ENCODE results near the gene SBF2.
A peak's percentile ranks its signal among the peaks of the same experiment; 100 is the strongest.

Gene SBF2

GRCh38 chr11:9880657-9881056 lies 413.4 kb downstream of the SBF2 start:
- DNase-seq: no peak

GRCh38 chr11:9878936-9879335 lies 415.1 kb downstream of the SBF2 start:
- DNase-seq: no peak

- no peak for DNase-seq
Observed at GRCh38 chr11:9876331-9876730, 417.7 kb downstream of the SBF2 start.

GRCh38 chr11:9875862-9876261 lies 418.2 kb downstream of the SBF2 start:
- DNase-seq: no peak

- DNase-seq: no peak
Observed at GRCh38 chr11:9875399-9875798, 418.6 kb downstream of the SBF2 start.

GRCh38 chr11:9874466-9874865 lies 419.6 kb downstream of the SBF2 start:
- DNase-seq: no peak

GRCh38 chr11:9868641-9869040 lies 425.4 kb downstream of the SBF2 start:
- no peak for DNase-seq

GRCh38 chr11:9862981-9863380 lies 431.0 kb downstream of the SBF2 start:
- DNase-seq: no peak

- DNase-seq: peak in 1 of 2 donors; percentile 13
Observed at GRCh38 chr11:9861860-9862725, 431.9 kb downstream of the SBF2 start.

- DNase-seq: no peak
Observed at GRCh38 chr11:9859554-9860305, 434.3 kb downstream of the SBF2 start.

GRCh38 chr11:9858822-9859221 lies 435.2 kb downstream of the SBF2 start:
- peak in 1 of 2 donors; percentile 29 for DNase-seq

GRCh38 chr11:9858218-9858617 lies 435.8 kb downstream of the SBF2 start:
- no peak for DNase-seq

GRCh38 chr11:9855579-9856287 lies 438.3 kb downstream of the SBF2 start:
- no peak for DNase-seq

- no peak for DNase-seq
Observed at GRCh38 chr11:9853929-9854552, 440.0 kb downstream of the SBF2 start.

GRCh38 chr11:9852465-9852864 lies 441.6 kb downstream of the SBF2 start:
- no peak for DNase-seq

GRCh38 chr11:9851366-9851765 lies 442.7 kb downstream of the SBF2 start:
- DNase-seq: no peak

GRCh38 chr11:9850224-9850895 lies 443.7 kb downstream of the SBF2 start:
- no peak for DNase-seq

GRCh38 chr11:9849389-9849788 lies 444.6 kb downstream of the SBF2 start:
- DNase-seq: no peak

- no peak for DNase-seq
Observed at GRCh38 chr11:9847636-9848035, 446.4 kb downstream of the SBF2 start.

- DNase-seq: no peak
Observed at GRCh38 chr11:9842923-9843322, 451.1 kb downstream of the SBF2 start.

- DNase-seq: no peak
Observed at GRCh38 chr11:9840460-9841004, 453.5 kb downstream of the SBF2 start.

- DNase-seq: no peak
Observed at GRCh38 chr11:9839550-9839949, 454.5 kb downstream of the SBF2 start.

All from bone marrow (tissue), 2 donors.